Endodermal cell (in vitro differentiated cells): ENCODE measurements around the gene SNF8. TPM values are rescaled to one million over a fixed set of nuclear protein-coding genes. Genes with fewer than 3 reads are reported as not detected.

Source experiments
- DNase-seq: peaks from one replicate; pipeline ENCODE4 v3.0.0-alpha.2; 2017
- H3K27ac ChIP-seq: 2 replicates; pipeline ENCODE4 v1.5.1; 2013; ENCODE audit warnings: mild to moderate bottlenecking, low read depth, low read length, moderate library complexity
- H3K27me3 ChIP-seq: 2 replicates; pipeline ENCODE4 v1.6.1; 2013; ENCODE audit warnings: mild to moderate bottlenecking, low read length, moderate library complexity; ENCODE audit not compliant: insufficient read depth, control insufficient read depth, poor library complexity, severe bottlenecking
- H3K36me3 ChIP-seq: 2 replicates; pipeline ENCODE4 v1.7.0; 2013; ENCODE audit warnings: mild to moderate bottlenecking, low read length, moderate library complexity; ENCODE audit not compliant: control insufficient read depth, insufficient read depth
- H3K4me1 ChIP-seq: one replicate; pipeline ENCODE4 v1.7.0; 2013; ENCODE audit warnings: low read length; ENCODE audit not compliant: control insufficient read depth, insufficient read depth
- H3K4me3 ChIP-seq: 2 replicates; pipeline ENCODE4 v1.5.1; 2013; ENCODE audit warnings: mild to moderate bottlenecking, low read length, moderate library complexity
- H3K9ac ChIP-seq: 2 replicates; pipeline ENCODE4 v1.6.1; 2013; ENCODE audit warnings: mild to moderate bottlenecking, low read length, moderate library complexity; ENCODE audit not compliant: poor library complexity, severe bottlenecking; ENCODE audit errors: extremely low read depth
- H3K9me3 ChIP-seq: 2 replicates; pipeline ENCODE4 v1.6.1; 2013; ENCODE audit warnings: mild to moderate bottlenecking, low read length, moderate library complexity; ENCODE audit not compliant: control insufficient read depth
- H3K27ac Mint-ChIP-seq: 2 replicates; pipeline ENCODE4 v1.8.0; 2020; ENCODE audit warnings: mixed read lengths
- H3K27me3 Mint-ChIP-seq: 2 replicates; pipeline ENCODE4 v1.8.0; 2021; ENCODE audit warnings: mild to moderate bottlenecking, mixed read lengths; ENCODE audit not compliant: insufficient read depth
- H3K36me3 Mint-ChIP-seq: 2 replicates; pipeline ENCODE4 v1.8.0; 2020; ENCODE audit warnings: low read depth, mixed read lengths
- H3K4me1 Mint-ChIP-seq: 2 replicates; pipeline ENCODE4 v1.8.0; 2020; ENCODE audit warnings: mixed read lengths
- H3K4me3 Mint-ChIP-seq: 2 replicates; pipeline ENCODE4 v1.8.0; 2020; ENCODE audit warnings: mild to moderate bottlenecking, moderate library complexity, mixed read lengths
- H3K9me3 Mint-ChIP-seq: 2 replicates; pipeline ENCODE4 v1.8.0; 2020; ENCODE audit warnings: mild to moderate bottlenecking, mixed read lengths
- CTCF ChIP-seq: fragments of 200-600 bp; sonication (generic); conservative IDR thresholded peaks from 2 replicates; pipeline ENCODE4 v1.5.0; 2021; ENCODE audit warnings: antibody characterized with exemption, mild to moderate bottlenecking
- WGBS, 2 experiments: methylation state at CpG; one replicate each; pipeline versions ENCODE4 v1.1.5 to v1.1.7; 2013; ENCODE audit warnings: missing lambda C conversion rate in 2 of 2, mixed read lengths in 1 of 2; ENCODE audit not compliant: insufficient coverage in 1 of 2, insufficient read length in 1 of 2; 5-methylcytosine and 5-hydroxymethylcytosine counted together
- total RNA-seq, 2 donors: library from RNA; stranded (reverse); fragmentation: NEBNext Ultra II Directional in 1 of 2; extraction: Animal tissue kit (Norgen Biotek cat#: 25700) in 1 of 2; gene quantifications; 2 replicates in 1 of 2; 3 replicates in 1 of 2; pipeline ENCODE4 v1.2.1, GENCODE V29; 2021

SNF8 gene
- total RNA-seq, 2 donors from 2014 or later: 152 to 175 TPM

- Mint-ChIP-seq H3K27me3 (no peaks in the 10 kb centered on the region), H3K4me3 (no peak overlapping the region), H3K9me3 (no peaks in the 10 kb centered on the region), H3K27ac (no peak overlapping the region), H3K36me3 (peaks cover 75% of the 10 kb centered on the region), H3K4me1 (no peaks in the 10 kb centered on the region)
- Histone ChIP-seq H3K9me3 (no peaks in the 10 kb centered on the region), H3K4me3 (no peak overlapping the region), H3K27ac (no peak overlapping the region), H3K27me3 (no peaks in the 10 kb centered on the region), H3K36me3 (peaks cover 96% of the 10 kb centered on the region), H3K9ac (no peak overlapping the region), H3K4me1 (no peaks in the 10 kb centered on the region)
- 85 to 100% methylated on average over 4 to 6 of the region's 6 CpGs for WGBS, 2 experiments
- no peak for DNase-seq
- TF ChIP-seq CTCF: no peak
Observed at GRCh38 chr17:48927978-48928745, 16.5 kb downstream of the SNF8 start.

GRCh38 chr17:48925991-48926342, 18.7 kb downstream of the SNF8 start:
- Mint-ChIP-seq H3K4me3 (no peak overlapping the region), H3K36me3 (peaks cover 73% of the 10 kb centered on the region), H3K9me3 (no peaks in the 10 kb centered on the region), H3K27ac (no peak overlapping the region), H3K4me1 (no peaks in the 10 kb centered on the region), H3K27me3 (no peaks in the 10 kb centered on the region)
- WGBS, 2 experiments: 96 to 100% methylated on average over 3 of the region's 3 CpGs
- H3K4me1 ChIP-seq: no peaks in the 10 kb centered on the region
- no peaks in the 10 kb centered on the region for H3K9me3 ChIP-seq
- no peaks in the 10 kb centered on the region for H3K27me3 ChIP-seq
- H3K4me3 ChIP-seq: no peak overlapping the region
- peaks cover 93% of the 10 kb centered on the region for H3K36me3 ChIP-seq
- TF ChIP-seq CTCF: no peak
- no peak for DNase-seq
- no peak overlapping the region for H3K27ac ChIP-seq
- H3K9ac ChIP-seq: peak overlapping the region; percentile 11

GRCh38 chr17:48925251-48925990, 19.2 kb downstream of the SNF8 start:
- no peaks in the 10 kb centered on the region for H3K27me3 ChIP-seq
- no peak overlapping the region for H3K4me3 ChIP-seq
- H3K36me3 ChIP-seq: peaks cover 93% of the 10 kb centered on the region
- no peaks in the 10 kb centered on the region for H3K9me3 ChIP-seq
- no peak for DNase-seq
- Mint-ChIP-seq H3K27ac (no peak overlapping the region), H3K4me1 (no peaks in the 10 kb centered on the region), H3K27me3 (no peaks in the 10 kb centered on the region), H3K36me3 (peaks cover 72% of the 10 kb centered on the region), H3K9me3 (no peaks in the 10 kb centered on the region), H3K4me3 (no peak overlapping the region)
- no peaks in the 10 kb centered on the region for H3K4me1 ChIP-seq
- H3K27ac ChIP-seq: no peak overlapping the region
- WGBS, 2 experiments: 72 to 80% methylated on average over 2 to 4 of the region's 4 CpGs
- TF ChIP-seq CTCF: no peak
- peak overlapping the region; percentile 11 for H3K9ac ChIP-seq
